ENCODE results near the gene ARHGAP22. TPM values are rescaled to one million over a fixed set of nuclear protein-coding genes. Genes with fewer than 3 reads are reported as not detected.

Gene ARHGAP22
- polyA plus RNA-seq, 1 of the 3 experiments (the other 2 are of a cell fraction): 12.4 TPM

GRCh38 chr10:48514255-48514654 lies 90.6 kb downstream of the ARHGAP22 start:
- Histone ChIP-seq H3K36me3 (replicated peaks in 1 of 2; ENCODE audit: control insufficient read depth in 1 of 2, insufficient read depth in 2 of 2, low read length in 1 of 2) (peaks cover 0 to 48% of the 10 kb centered on the region in 2 experiments), H3K9me3 (peaks cover 20% of the 10 kb centered on the region), H3K4me1 (ENCODE audit: control insufficient read depth in 1 of 2, insufficient read depth in 2 of 2, low read depth in 1 of 2, low read length in 1 of 2) (peaks cover 0 to 6% of the 10 kb centered on the region in 2 experiments; a peak in 1 of 4 replicates), H3K9me2 (no peaks in the 10 kb centered on the region), H3K4me2 (no peak overlapping the region), H3K4me3 (ENCODE audit: low read depth in 2 of 2, low read length in 1 of 2) (no peak overlapping the region), H3K79me2 (ENCODE audit: insufficient read depth) (peaks cover 100% of the 10 kb centered on the region), H3K27ac (ENCODE audit: low read depth in 2 of 2, low read length in 1 of 2) (no peak overlapping the region), H3K27me3 (ENCODE audit: insufficient read depth) (no peaks in the 10 kb centered on the region), H4K20me1 (ENCODE audit: insufficient read depth) (peaks cover 32% of the 10 kb centered on the region), H2AFZ (ENCODE audit: low read depth) (no peak overlapping the region), H3F3A (replicated peaks; ENCODE audit: insufficient read depth) (peaks cover 9% of the 10 kb centered on the region), H3K9ac (no peak overlapping the region)
- 50% methylated on average over 1 of the region's 1 CpG for WGBS (ENCODE audit: low lambda C conversion rate)
- POLR2A ChIA-PET: no interaction called here
- no peak for TF ChIP-seq ELF1 (IDR thresholded peaks at IDR 0.05)
- no peak for TF ChIP-seq NFIC (IDR thresholded peaks at IDR 0.05; ENCODE audit: borderline replicate concordance)
- TF ChIP-seq TCF12 (IDR thresholded peaks at IDR 0.05): no peak
- no peak for TF ChIP-seq NRF1 (IDR thresholded peaks at IDR 0.05; ENCODE audit: low read depth, low read length)
- TF ChIP-seq, protein P1, sequence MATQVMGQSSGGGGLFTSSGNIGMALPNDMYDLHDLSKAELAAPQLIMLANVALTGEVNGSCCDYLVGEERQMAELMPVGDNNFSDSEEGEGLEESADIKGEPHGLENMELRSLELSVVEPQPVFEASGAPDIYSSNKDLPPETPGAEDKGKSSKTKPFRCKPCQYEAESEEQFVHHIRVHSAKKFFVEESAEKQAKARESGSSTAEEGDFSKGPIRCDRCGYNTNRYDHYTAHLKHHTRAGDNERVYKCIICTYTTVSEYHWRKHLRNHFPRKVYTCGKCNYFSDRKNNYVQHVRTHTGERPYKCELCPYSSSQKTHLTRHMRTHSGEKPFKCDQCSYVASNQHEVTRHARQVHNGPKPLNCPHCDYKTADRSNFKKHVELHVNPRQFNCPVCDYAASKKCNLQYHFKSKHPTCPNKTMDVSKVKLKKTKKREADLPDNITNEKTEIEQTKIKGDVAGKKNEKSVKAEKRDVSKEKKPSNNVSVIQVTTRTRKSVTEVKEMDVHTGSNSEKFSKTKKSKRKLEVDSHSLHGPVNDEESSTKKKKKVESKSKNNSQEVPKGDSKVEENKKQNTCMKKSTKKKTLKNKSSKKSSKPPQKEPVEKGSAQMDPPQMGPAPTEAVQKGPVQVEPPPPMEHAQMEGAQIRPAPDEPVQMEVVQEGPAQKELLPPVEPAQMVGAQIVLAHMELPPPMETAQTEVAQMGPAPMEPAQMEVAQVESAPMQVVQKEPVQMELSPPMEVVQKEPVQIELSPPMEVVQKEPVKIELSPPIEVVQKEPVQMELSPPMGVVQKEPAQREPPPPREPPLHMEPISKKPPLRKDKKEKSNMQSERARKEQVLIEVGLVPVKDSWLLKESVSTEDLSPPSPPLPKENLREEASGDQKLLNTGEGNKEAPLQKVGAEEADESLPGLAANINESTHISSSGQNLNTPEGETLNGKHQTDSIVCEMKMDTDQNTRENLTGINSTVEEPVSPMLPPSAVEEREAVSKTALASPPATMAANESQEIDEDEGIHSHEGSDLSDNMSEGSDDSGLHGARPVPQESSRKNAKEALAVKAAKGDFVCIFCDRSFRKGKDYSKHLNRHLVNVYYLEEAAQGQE (IDR thresholded peaks at IDR 0.05; ENCODE audit: low read depth, low read length): no peak
- TF ChIP-seq GABPA (IDR thresholded peaks at IDR 0.05; ENCODE audit: low read depth): no peak
- no peak for TF ChIP-seq SIN3A (IDR thresholded peaks at IDR 0.05; ENCODE audit: borderline replicate concordance, low read depth, low read length)
- no peak for TF ChIP-seq EZH2phosphoT487 (IDR thresholded peaks at IDR 0.05; ENCODE audit: borderline replicate concordance, low read depth)
- TF ChIP-seq RAD21 (IDR thresholded peaks at IDR 0.05; ENCODE audit: low read length): no peak
- TF ChIP-seq SMC3 (IDR thresholded peaks at IDR 0.05; ENCODE audit: low read depth, low read length): no peak
- no peak for TF ChIP-seq CHD2 (IDR thresholded peaks at IDR 0.05; ENCODE audit: low read length, partially characterized antibody)
- TF ChIP-seq, protein P2, sequence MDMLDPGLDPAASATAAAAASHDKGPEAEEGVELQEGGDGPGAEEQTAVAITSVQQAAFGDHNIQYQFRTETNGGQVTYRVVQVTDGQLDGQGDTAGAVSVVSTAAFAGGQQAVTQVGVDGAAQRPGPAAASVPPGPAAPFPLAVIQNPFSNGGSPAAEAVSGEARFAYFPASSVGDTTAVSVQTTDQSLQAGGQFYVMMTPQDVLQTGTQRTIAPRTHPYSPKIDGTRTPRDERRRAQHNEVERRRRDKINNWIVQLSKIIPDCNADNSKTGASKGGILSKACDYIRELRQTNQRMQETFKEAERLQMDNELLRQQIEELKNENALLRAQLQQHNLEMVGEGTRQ (IDR thresholded peaks at IDR 0.05; ENCODE audit: borderline replicate concordance, low read depth, low read length): no peak
- TF ChIP-seq MXI1 (IDR thresholded peaks at IDR 0.05; ENCODE audit: low read depth, low read length): no peak
- TF ChIP-seq FOXM1 (IDR thresholded peaks at IDR 0.05; ENCODE audit: low read depth): no peak
- DNase-seq: no peak
- CTCF ChIA-PET: interaction anchor here (1.1 to 1.5 kb wide), 4 partner anchors 9 to 144 kb away, joined by 3 to 7 read pairs (median 4); no protein-coding TSS in a partner anchor

DNA sequence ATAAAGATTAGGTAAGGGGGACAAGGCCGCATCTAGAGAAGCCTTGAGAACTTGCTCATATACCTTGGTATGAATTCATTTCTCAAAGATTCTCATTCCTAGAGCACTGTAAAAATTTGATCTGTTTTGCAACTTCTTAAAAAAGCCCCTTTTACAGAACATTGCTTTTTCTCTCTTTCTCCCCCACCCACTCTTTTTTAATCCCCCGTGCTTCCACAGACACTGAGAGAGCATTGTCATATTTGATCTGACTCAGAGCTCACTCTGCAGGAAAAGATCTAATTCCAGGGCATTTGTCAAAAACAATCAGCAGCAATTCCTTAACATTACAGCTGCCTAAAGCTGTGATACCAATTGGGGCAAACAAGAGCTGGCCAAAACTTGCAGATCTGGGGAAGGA lies 92.0 kb downstream of the ARHGAP22 start:
- Histone ChIP-seq H3K4me2 (no peak overlapping the region), H3K9me2 (no peaks in the 10 kb centered on the region), H3K27ac (ENCODE audit: low read depth in 2 of 2, low read length in 1 of 2) (no peak overlapping the region), H3K79me2 (ENCODE audit: insufficient read depth) (peaks cover 100% of the 10 kb centered on the region), H3K9ac (no peak overlapping the region), H3K9me3 (peaks cover 20% of the 10 kb centered on the region), H3K4me1 (ENCODE audit: control insufficient read depth in 1 of 2, insufficient read depth in 2 of 2, low read depth in 1 of 2, low read length in 1 of 2) (peaks cover 0 to 6% of the 10 kb centered on the region in 2 experiments; a peak in 1 of 4 replicates), H2AFZ (ENCODE audit: low read depth) (no peak overlapping the region), H3K36me3 (replicated peaks in 1 of 2; ENCODE audit: control insufficient read depth in 1 of 2, insufficient read depth in 2 of 2, low read length in 1 of 2) (peaks cover 0 to 48% of the 10 kb centered on the region in 2 experiments), H3K27me3 (ENCODE audit: insufficient read depth) (no peaks in the 10 kb centered on the region), H3F3A (replicated peaks; ENCODE audit: insufficient read depth) (peaks cover 9% of the 10 kb centered on the region), H3K4me3 (ENCODE audit: low read depth in 2 of 2, low read length in 1 of 2) (no peak overlapping the region), H4K20me1 (ENCODE audit: insufficient read depth) (peaks cover 40% of the 10 kb centered on the region)
- DNase-seq: no peak
- CTCF ChIA-PET: interaction anchor here (1.2 to 1.3 kb wide), 2 partner anchors 68 to 145 kb away, joined by 3 to 4 read pairs; no protein-coding TSS in a partner anchor
- POLR2A ChIA-PET: no interaction called here
- 70% methylated on average over 2 of the region's 2 CpGs for WGBS (ENCODE audit: low lambda C conversion rate)
- TF ChIP-seq RXRA (IDR thresholded peaks at IDR 0.05; ENCODE audit: borderline replicate concordance, low read depth) (no peak), TAF1 (IDR thresholded peaks at IDR 0.05; ENCODE audit: borderline replicate concordance, low read depth, low read length) (no peak), FOXM1 (IDR thresholded peaks at IDR 0.05; ENCODE audit: low read depth) (no peak), ZBTB33 (IDR thresholded peaks at IDR 0.05; ENCODE audit: borderline replicate concordance, low read depth) (no peak), RFX5 (IDR thresholded peaks at IDR 0.05; ENCODE audit: low read length) (no peak), FOXJ3 (CRISPR knock-in tag; IDR thresholded peaks at IDR 0.05) (no peak), SMC3 (IDR thresholded peaks at IDR 0.05; ENCODE audit: low read depth, low read length) (no peak), JUND (IDR thresholded peaks at IDR 0.05) (no peak), TCF12 (IDR thresholded peaks at IDR 0.05) (no peak), RCOR1 (IDR thresholded peaks at IDR 0.05; ENCODE audit: low read length) (no peak)
- TF ChIP-seq, protein P3, sequence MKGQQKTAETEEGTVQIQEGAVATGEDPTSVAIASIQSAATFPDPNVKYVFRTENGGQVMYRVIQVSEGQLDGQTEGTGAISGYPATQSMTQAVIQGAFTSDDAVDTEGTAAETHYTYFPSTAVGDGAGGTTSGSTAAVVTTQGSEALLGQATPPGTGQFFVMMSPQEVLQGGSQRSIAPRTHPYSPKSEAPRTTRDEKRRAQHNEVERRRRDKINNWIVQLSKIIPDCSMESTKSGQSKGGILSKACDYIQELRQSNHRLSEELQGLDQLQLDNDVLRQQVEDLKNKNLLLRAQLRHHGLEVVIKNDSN (IDR thresholded peaks at IDR 0.05; ENCODE audit: borderline replicate concordance, low read depth): no peak
